CD8-positive, alpha-beta memory T cell (primary cell): ENCODE data around the gene LRRC8B. TPM values are rescaled to one million over a fixed set of nuclear protein-coding genes. Genes with fewer than 3 reads are reported as not detected.
A peak's percentile ranks its signal among the peaks of the same experiment; 100 is the strongest.

Experiments
- CTCF ChIA-PET: fragments of 350-600 bp; sonication (Branson Sonifier 250); formaldehyde crosslinking; loops from one replicate; lab custom pipeline; 2021; ENCODE audit warnings: antibody characterized with exemption; lab: Charles Lee
- POLR2A ChIA-PET: fragments of 350-600 bp; sonication (Branson Sonifier 250); formaldehyde crosslinking; loops from one replicate; lab custom pipeline; 2021; ENCODE audit warnings: antibody characterized with exemption; lab: Charles Lee
- DNase-seq, 5 donors: peaks; one replicate each; pipeline versions ENCODE4 v3.0.0 to v3.0.0-alpha.2; 2020 to 2022; ENCODE audit warnings: mixed read lengths in 1 of 5
- H3K27ac ChIP-seq: one replicate; pipeline ENCODE4 v1.7.0; 2013; ENCODE audit warnings: low read depth, mild to moderate bottlenecking, low read length, moderate library complexity
- H3K27me3 ChIP-seq: 2 replicates; pipeline ENCODE4 v1.7.0; 2013; ENCODE audit warnings: low read length, mild to moderate bottlenecking; ENCODE audit not compliant: insufficient read depth, poor library complexity, severe bottlenecking
- H3K36me3 ChIP-seq: 2 replicates; pipeline ENCODE4 v1.7.0; 2013; ENCODE audit warnings: mild to moderate bottlenecking, low read length, moderate library complexity; ENCODE audit not compliant: insufficient read depth
- H3K4me1 ChIP-seq: 2 replicates; pipeline ENCODE4 v1.7.0; 2013; ENCODE audit warnings: mild to moderate bottlenecking, low read length, moderate library complexity; ENCODE audit not compliant: insufficient read depth
- H3K4me3 ChIP-seq: 2 replicates; pipeline ENCODE4 v1.7.0; 2013; ENCODE audit warnings: mild to moderate bottlenecking, low read length
- H3K9me3 ChIP-seq: 2 replicates; pipeline ENCODE4 v1.7.0; 2013; ENCODE audit warnings: mild to moderate bottlenecking, low read length
- H3K27ac Mint-ChIP-seq, 8 donors: one replicate each; pipeline ENCODE4 v1.8.0; 2020 to 2021; ENCODE audit warnings: mixed read lengths in 8 of 8, mild to moderate bottlenecking in 6 of 8, inconsistent platforms in 3 of 8, moderate library complexity in 3 of 8
- H3K27me3 Mint-ChIP-seq, 2 donors: one replicate each; pipeline ENCODE4 v1.8.0; 2020 to 2021; ENCODE audit warnings: mixed read lengths in 2 of 2, mild to moderate bottlenecking in 1 of 2, moderate library complexity in 1 of 2
- H3K36me3 Mint-ChIP-seq, 3 donors: one replicate each; pipeline ENCODE4 v1.8.0; 2020 to 2021; ENCODE audit warnings: mixed read lengths in 3 of 3, inconsistent platforms in 1 of 3, mild to moderate bottlenecking in 1 of 3
- H3K4me1 Mint-ChIP-seq, 3 donors: one replicate each; pipeline ENCODE4 v1.8.0; 2020 to 2021; ENCODE audit warnings: mixed read lengths in 3 of 3, inconsistent platforms in 1 of 3, mild to moderate bottlenecking in 1 of 3
- H3K4me3 Mint-ChIP-seq, 7 donors: one replicate each; pipeline ENCODE4 v1.8.0; 2020 to 2021; ENCODE audit warnings: mixed read lengths in 7 of 7, mild to moderate bottlenecking in 6 of 7, moderate library complexity in 4 of 7, inconsistent platforms in 2 of 7
- H3K9me3 Mint-ChIP-seq, 5 donors: one replicate each; pipeline ENCODE4 v1.8.0; 2020 to 2022; ENCODE audit warnings: mixed read lengths in 5 of 5, mild to moderate bottlenecking in 3 of 5, moderate library complexity in 2 of 5, inconsistent platforms in 1 of 5
- polyA plus RNA-seq: library from polyadenylated mRNA; unstranded; fragments of 300-500 nt; fragmentation: Illumina TruSeq; gene quantifications from one replicate; pipeline ENCODE4 v1.2.3, GENCODE V29; 2021
- total RNA-seq, 2 experiments: library from RNA; stranded (reverse); gene quantifications; one replicate each; pipeline ENCODE4 v1.2.3, GENCODE V29; 2021

The LRRC8B gene
- total and polyA plus RNA-seq, 3 experiments from 2014 or later, result 16.3 to 39.5 (median 36.9) TPM

GRCh38 chr1:89600451-89601224 is 76.0 kb downstream of the LRRC8B start:
- Mint-ChIP-seq H3K36me3 (peaks cover 0 to 3% (median 3%) of the 10 kb centered on the region in 3 donors), H3K27me3 (no peaks in the 10 kb centered on the region), H3K4me1 (peaks cover 63 to 87% (median 83%) of the 10 kb centered on the region in 3 donors), H3K27ac (peak overlapping the region in 4 of 8 donors; percentile 4 to 73 (median 36)), H3K4me3 (no peak overlapping the region), H3K9me3 (no peaks in the 10 kb centered on the region)
- H3K4me1 ChIP-seq, result peaks cover 62% of the 10 kb centered on the region
- DNase-seq, result no peak
- no peaks in the 10 kb centered on the region for H3K9me3 ChIP-seq
- no peaks in the 10 kb centered on the region for H3K36me3 ChIP-seq
- H3K4me3 ChIP-seq, result no peak overlapping the region
- ChIA-PET CTCF (interaction anchor here (1.0 to 23.6 kb wide), 6 partner anchors 10 to 162 kb away, joined by 3 to 403 read pairs (median 8); partner anchors contain the start of gene LRRC8C), POLR2A (interaction anchor here (0.6 to 1.2 kb wide), 2 partner anchors 54 to 120 kb away, joined by 3 read pairs; no protein-coding TSS in a partner anchor)
- no peaks in the 10 kb centered on the region for H3K27me3 ChIP-seq
- no peak overlapping the region for H3K27ac ChIP-seq

GRCh38 chr1:89602871-89603404 is 78.3 kb downstream of the LRRC8B start:
- H3K27ac Mint-ChIP-seq, result peak overlapping the region; percentile 2 to 99 (median 60)
- no peak overlapping the region for H3K27ac ChIP-seq
- POLR2A ChIA-PET, result interaction anchor here (1.0 to 1.1 kb wide), 2 partner anchors 9 to 13 kb away, joined by 4 read pairs; no protein-coding TSS in a partner anchor
- H3K4me1 ChIP-seq, result peaks cover 78% of the 10 kb centered on the region
- H3K4me3 Mint-ChIP-seq, result peak overlapping the region in 3 of 7 donors; percentile 34 to 53 (median 39)
- peaks cover 79 to 96% (median 94%) of the 10 kb centered on the region in 3 donors for H3K4me1 Mint-ChIP-seq
- no peak for DNase-seq
- CTCF ChIA-PET, result interaction anchor here (0.7 to 23.6 kb wide), 5 partner anchors 8 to 160 kb away, joined by 3 to 403 read pairs (median 3); partner anchors contain the start of genes LRRC8B and LRRC8C
- H3K36me3 Mint-ChIP-seq, result peaks cover 0 to 3% (median 2%) of the 10 kb centered on the region in 3 donors
- H3K4me3 ChIP-seq, result no peak overlapping the region
- H3K9me3 ChIP-seq, result no peaks in the 10 kb centered on the region
- H3K9me3 Mint-ChIP-seq, result no peaks in the 10 kb centered on the region
- H3K27me3 Mint-ChIP-seq, result no peaks in the 10 kb centered on the region
- H3K27me3 ChIP-seq, result no peaks in the 10 kb centered on the region
- no peaks in the 10 kb centered on the region for H3K36me3 ChIP-seq

GRCh38 chr1:89603651-89604413 is 79.2 kb downstream of the LRRC8B start:
- H3K27ac ChIP-seq, result no peak overlapping the region
- H3K4me3 Mint-ChIP-seq, result peak overlapping the region in 2 of 7 donors; percentile 23 to 35
- no peaks in the 10 kb centered on the region for H3K9me3 ChIP-seq
- H3K9me3 Mint-ChIP-seq, result no peaks in the 10 kb centered on the region
- ChIA-PET POLR2A (interaction anchor here (0.6 to 1.1 kb wide), 4 partner anchors 8 to 95 kb away, joined by 3 to 4 read pairs (median 4); no protein-coding TSS in a partner anchor), CTCF (interaction anchor here (1.0 to 23.6 kb wide), 7 partner anchors 9 to 159 kb away, joined by 3 to 403 read pairs (median 4); partner anchors contain the start of gene LRRC8C)
- peaks cover 78% of the 10 kb centered on the region for H3K4me1 ChIP-seq
- H3K4me1 Mint-ChIP-seq, result peaks cover 79 to 96% (median 94%) of the 10 kb centered on the region in 3 donors
- peaks cover 0 to 3% (median 2%) of the 10 kb centered on the region in 3 donors for H3K36me3 Mint-ChIP-seq
- H3K27me3 Mint-ChIP-seq, result no peaks in the 10 kb centered on the region
- no peaks in the 10 kb centered on the region for H3K27me3 ChIP-seq
- no peak for DNase-seq
- H3K4me3 ChIP-seq, result no peak overlapping the region
- no peaks in the 10 kb centered on the region for H3K36me3 ChIP-seq
- peak overlapping the region; percentile 30 to 99 (median 79) for H3K27ac Mint-ChIP-seq

GRCh38 chr1:89604414-89604735 is 79.7 kb downstream of the LRRC8B start:
- no peaks in the 10 kb centered on the region for H3K36me3 Mint-ChIP-seq
- peaks cover 78 to 96% (median 94%) of the 10 kb centered on the region in 3 donors for H3K4me1 Mint-ChIP-seq
- Histone ChIP-seq H3K27me3 (no peaks in the 10 kb centered on the region), H3K4me3 (no peak overlapping the region), H3K36me3 (no peaks in the 10 kb centered on the region), H3K27ac (no peak overlapping the region), H3K4me1 (peaks cover 78% of the 10 kb centered on the region), H3K9me3 (no peaks in the 10 kb centered on the region)
- no peak for DNase-seq
- H3K27me3 Mint-ChIP-seq, result no peaks in the 10 kb centered on the region
- H3K9me3 Mint-ChIP-seq, result no peaks in the 10 kb centered on the region
- POLR2A ChIA-PET, result interaction anchor here (0.6 to 0.8 kb wide), 2 partner anchors 13 to 95 kb away, joined by 3 to 4 read pairs; no protein-coding TSS in a partner anchor
- no peak overlapping the region for H3K4me3 Mint-ChIP-seq
- peak overlapping the region; percentile 8 to 99 (median 79) for H3K27ac Mint-ChIP-seq
- CTCF ChIA-PET, result interaction anchor here (1.0 to 23.6 kb wide), 6 partner anchors 10 to 159 kb away, joined by 3 to 403 read pairs (median 4); partner anchors contain the start of gene LRRC8C

GRCh38 chr1:89605692-89606091 is 81.1 kb downstream of the LRRC8B start:
- peaks cover 0 to 3% of the 10 kb centered on the region in 2 donors for H3K27me3 Mint-ChIP-seq
- no peaks in the 10 kb centered on the region for H3K27me3 ChIP-seq
- POLR2A ChIA-PET, result interaction anchor here (0.6 kb wide), 1 partner anchor 26 kb away, joined by 3 read pairs; no protein-coding TSS in a partner anchor
- no peak for DNase-seq
- no peaks in the 10 kb centered on the region for H3K9me3 ChIP-seq
- peaks cover 82 to 98% (median 94%) of the 10 kb centered on the region in 3 donors for H3K4me1 Mint-ChIP-seq
- peak overlapping the region; percentile 77 to 99 (median 97) for H3K27ac Mint-ChIP-seq
- H3K36me3 Mint-ChIP-seq, result no peaks in the 10 kb centered on the region
- H3K9me3 Mint-ChIP-seq, result no peaks in the 10 kb centered on the region
- no peaks in the 10 kb centered on the region for H3K36me3 ChIP-seq
- no peak overlapping the region for H3K27ac ChIP-seq
- peak overlapping the region in 5 of 7 donors; percentile 10 to 90 (median 32) for H3K4me3 Mint-ChIP-seq
- CTCF ChIA-PET, result interaction anchor here (1.3 to 23.6 kb wide), 3 partner anchors 18 to 158 kb away, joined by 3 to 403 read pairs (median 37); partner anchors contain the start of gene LRRC8C
- H3K4me3 ChIP-seq, result no peak overlapping the region
- peaks cover 90% of the 10 kb centered on the region for H3K4me1 ChIP-seq

- H3K27me3 ChIP-seq, result no peaks in the 10 kb centered on the region
- Mint-ChIP-seq H3K36me3 (no peaks in the 10 kb centered on the region), H3K9me3 (no peaks in the 10 kb centered on the region), H3K27me3 (peaks cover 0 to 3% of the 10 kb centered on the region in 2 donors), H3K4me1 (peaks cover 87 to 99% (median 96%) of the 10 kb centered on the region in 3 donors), H3K4me3 (peak overlapping the region in 5 of 7 donors; percentile 44 to 92 (median 82)), H3K27ac (peak overlapping the region; percentile 77 to 99 (median 97))
- no peaks in the 10 kb centered on the region for H3K36me3 ChIP-seq
- peak in 2 of 5 donors; percentile 14 to 47 for DNase-seq
- peaks cover 97% of the 10 kb centered on the region for H3K4me1 ChIP-seq
- CTCF ChIA-PET, result interaction anchor here (1.3 to 23.6 kb wide), 3 partner anchors 17 to 157 kb away, joined by 3 to 403 read pairs (median 37); partner anchors contain the start of gene LRRC8C
- POLR2A ChIA-PET, result interaction anchor here (0.6 to 6.9 kb wide), 5 partner anchors 15 to 157 kb away, joined by 3 to 90 read pairs (median 10); partner anchors contain the start of genes LRRC8B and LRRC8C
- H3K4me3 ChIP-seq, result peak overlapping the region; percentile 13
- peak overlapping the region; percentile 4 for H3K27ac ChIP-seq
- no peaks in the 10 kb centered on the region for H3K9me3 ChIP-seq
Measured at GRCh38 chr1:89606227-89606980, 81.8 kb downstream of the LRRC8B start.
